IMR-90 (cell line): ENCODE measurements around the gene PLSCR2. TPM values are rescaled to one million over a fixed set of nuclear protein-coding genes. Genes with fewer than 3 reads are reported as not detected.

ENCODE experiments used
- ATAC-seq: fragments of 200-7000 bp; cut with Tn5 transposase; 2 replicates; pipeline ENCODE4 v1.9.1; 2020; ENCODE audit warnings: low read depth, mild to moderate bottlenecking, moderate library complexity
- BruUV-seq: library from RNA; stranded (reverse); fragments of 400-500 nt; replicated peaks from 2 replicates; lab custom pipeline; 2021; lab: Mats Ljungman, UMichigan
- CTCF ChIA-PET: fragments of 300-600 bp; formaldehyde crosslinking; extraction: SDS; loops from one replicate; lab custom pipeline; 2021; ENCODE audit warnings: antibody characterized with exemption; lab: Yijun Ruan, JAX
- POLR2A ChIA-PET: fragments of 300-600 bp; sonication (Branson Sonifier 250); formaldehyde crosslinking; loops from one replicate; lab custom pipeline; 2022; ENCODE audit warnings: antibody characterized with exemption; ENCODE audit not compliant: unreplicated experiment; lab: Charles Lee
- DNase-seq: peaks from one replicate; pipeline ENCODE4 v3.0.0; 2013
- H2AFZ ChIP-seq: replicated peaks from 2 replicates; pipeline ENCODE3; 2013; ENCODE audit warnings: low read length, mild to moderate bottlenecking; ENCODE audit not compliant: poor library complexity
- H2AK5ac ChIP-seq: 2 replicates; pipeline ENCODE4 v1.6.1; 2013; ENCODE audit warnings: low read depth, low read length, inconsistent platforms
- H2AK9ac ChIP-seq: replicated peaks from 2 replicates; pipeline ENCODE3; 2013; ENCODE audit warnings: mild to moderate bottlenecking, low read depth, low read length, moderate library complexity; ENCODE audit not compliant: poor library complexity
- H2BK120ac ChIP-seq: 2 replicates; pipeline ENCODE4 v1.6.1; 2013; ENCODE audit warnings: low read depth, low read length, inconsistent platforms
- H2BK15ac ChIP-seq: 3 replicates; pipeline ENCODE4 v1.6.1; 2013; ENCODE audit warnings: low read depth, low read length, inconsistent platforms
- H2BK20ac ChIP-seq: 2 replicates; pipeline ENCODE4 v1.6.1; 2013; ENCODE audit warnings: low read depth, mild to moderate bottlenecking, inconsistent platforms, low read length, moderate library complexity
- H2BK5ac ChIP-seq: 2 replicates; pipeline ENCODE4 v1.6.1; 2013; ENCODE audit warnings: mild to moderate bottlenecking, low read depth, low read length, inconsistent platforms; ENCODE audit not compliant: poor library complexity, severe bottlenecking
- H3K14ac ChIP-seq: replicated peaks from 2 replicates; pipeline ENCODE4 v1.6.1; 2013; ENCODE audit warnings: low read depth, low read length, inconsistent platforms
- H3K18ac ChIP-seq: 2 replicates; pipeline ENCODE4 v1.6.1; 2013; ENCODE audit warnings: low read depth, low read length, control low read depth
- H3K23ac ChIP-seq: 2 replicates; pipeline ENCODE4 v1.6.1; 2013; ENCODE audit warnings: low read depth, low read length, inconsistent platforms
- H3K27ac ChIP-seq: 2 replicates; pipeline ENCODE4 v1.5.1; 2013; ENCODE audit warnings: mild to moderate bottlenecking, control low read depth, low read length; ENCODE audit not compliant: insufficient read depth
- H3K27me3 ChIP-seq: 2 replicates; pipeline ENCODE4 v1.6.1; 2013; ENCODE audit warnings: low read length; ENCODE audit not compliant: control insufficient read depth, insufficient read depth
- H3K36me3 ChIP-seq: 2 replicates; pipeline ENCODE4 v1.6.1; 2013; ENCODE audit warnings: low read length, mixed read lengths; ENCODE audit not compliant: control insufficient read depth, insufficient read depth
- H3K4ac ChIP-seq: 2 replicates; pipeline ENCODE4 v1.6.1; 2013; ENCODE audit warnings: low read depth, low read length, inconsistent platforms
- H3K4me1 ChIP-seq: 2 replicates; pipeline ENCODE4 v1.6.1; 2013; ENCODE audit warnings: low read length, mixed read lengths; ENCODE audit not compliant: control insufficient read depth, insufficient read depth
- H3K4me2 ChIP-seq: 2 replicates; pipeline ENCODE4 v1.6.1; 2013; ENCODE audit warnings: low read depth, mild to moderate bottlenecking, control low read depth, low read length, moderate library complexity
- H3K4me3 ChIP-seq: 2 replicates; pipeline ENCODE4 v1.5.1; 2013; ENCODE audit warnings: low read depth, mild to moderate bottlenecking, control low read depth, low read length, moderate library complexity; ENCODE audit not compliant: insufficient read depth
- H3K56ac ChIP-seq: 2 replicates; pipeline ENCODE4 v1.6.1; 2013; ENCODE audit warnings: low read length, inconsistent platforms; ENCODE audit not compliant: insufficient read depth; ENCODE audit errors: extremely low read depth
- H3K79me1 ChIP-seq, 2 experiments: 2 replicates each; pipeline ENCODE4 v1.6.1; 2013; ENCODE audit warnings: low read length in 2 of 2, inconsistent platforms in 1 of 2, low read depth in 1 of 2
- H3K9ac ChIP-seq: 2 replicates; pipeline ENCODE4 v1.6.1; 2013; ENCODE audit warnings: low read depth, low read length, control low read depth
- H3K9me1 ChIP-seq: 2 replicates; pipeline ENCODE4 v1.6.1; 2013; ENCODE audit warnings: low read length, inconsistent platforms; ENCODE audit not compliant: insufficient read depth
- H3K9me3 ChIP-seq: 2 replicates; pipeline ENCODE4 v1.6.1; 2013; ENCODE audit warnings: low read length; ENCODE audit not compliant: control insufficient read depth, insufficient read depth
- H4K20me1 ChIP-seq: 2 replicates; pipeline ENCODE4 v1.6.1; 2013; ENCODE audit warnings: low read length, inconsistent platforms; ENCODE audit not compliant: insufficient read depth
- H4K5ac ChIP-seq: 2 replicates; pipeline ENCODE4 v1.6.1; 2013; ENCODE audit warnings: mild to moderate bottlenecking, low read depth, low read length, control low read depth
- H4K8ac ChIP-seq, 2 experiments: 2 replicates each; pipeline ENCODE4 v1.6.1; 2013; ENCODE audit warnings: low read depth in 2 of 2, low read length in 2 of 2, control low read depth in 1 of 2, inconsistent platforms in 1 of 2
- H4K91ac ChIP-seq: 2 replicates; pipeline ENCODE4 v1.6.1; 2013; ENCODE audit warnings: low read depth, low read length, inconsistent platforms; ENCODE audit not compliant: insufficient read depth
- BHLHE40 ChIP-seq: fragments of 150-350 bp; IDR thresholded peaks from 2 replicates; pipeline ENCODE4 v1.6.1; 2016; ENCODE audit warnings: mild to moderate bottlenecking, low read depth, low read length
- CEBPB ChIP-seq: IDR thresholded peaks from 2 replicates; pipeline ENCODE4 v1.6.1; 2012; ENCODE audit warnings: low read depth, low read length, improper control_type of control experiment
- CHD1 ChIP-seq: IDR thresholded peaks from 2 replicates; pipeline ENCODE4 v1.6.1; 2012; ENCODE audit warnings: low read depth, low read length, improper control_type of control experiment
- FOS ChIP-seq: fragments of 150-350 bp; IDR thresholded peaks from 2 replicates; pipeline ENCODE4 v1.6.1; 2016; ENCODE audit warnings: low read depth, low read length
- MAFK ChIP-seq: IDR thresholded peaks from 2 replicates; pipeline ENCODE4 v1.6.1; 2012; ENCODE audit warnings: low read depth, low read length, improper control_type of control experiment
- MAZ ChIP-seq: IDR thresholded peaks from 2 replicates; pipeline ENCODE4 v1.6.1; 2012; ENCODE audit warnings: low read depth, mild to moderate bottlenecking, low read length, improper control_type of control experiment, moderate library complexity, borderline replicate concordance
- MXI1 ChIP-seq: IDR thresholded peaks from 2 replicates; pipeline ENCODE4 v1.6.1; 2012; ENCODE audit warnings: low read depth, mild to moderate bottlenecking, low read length, moderate library complexity, borderline replicate concordance
- NFE2L2 ChIP-seq: fragments of 150-350 bp; IDR thresholded peaks from 2 replicates; pipeline ENCODE4 v1.6.1; 2016; ENCODE audit warnings: low read depth, mild to moderate bottlenecking, low read length
- POLR2A ChIP-seq: IDR thresholded peaks from 2 replicates; pipeline ENCODE4 v1.6.1; 2012; ENCODE audit warnings: mild to moderate bottlenecking, low read depth, low read length
- RAD21 ChIP-seq: IDR thresholded peaks from 2 replicates; pipeline ENCODE4 v1.6.1; 2012; ENCODE audit warnings: low read length, improper control_type of control experiment
- RCOR1 ChIP-seq: IDR thresholded peaks from 2 replicates; pipeline ENCODE4 v1.6.1; 2012; ENCODE audit warnings: mild to moderate bottlenecking, low read length, improper control_type of control experiment; ENCODE audit not compliant: insufficient replicate concordance
- RFX5 ChIP-seq: IDR thresholded peaks from 2 replicates; pipeline ENCODE4 v1.8.0; 2012; ENCODE audit warnings: low read depth, mild to moderate bottlenecking, low read length, moderate library complexity
- SMC3 ChIP-seq: fragments of 150-350 bp; IDR thresholded peaks from 2 replicates; pipeline ENCODE4 v1.6.1; 2016; ENCODE audit warnings: low read depth, mild to moderate bottlenecking, antibody characterized with exemption, low read length, moderate library complexity
- WGBS, 2 experiments: methylation state at CpG; one replicate each; pipeline versions ENCODE4 v1.1.5 to v1.1.7; 2013; ENCODE audit warnings: missing lambda C conversion rate in 2 of 2; ENCODE audit not compliant: insufficient read length in 1 of 2; ENCODE audit errors: extremely low coverage in 2 of 2; 5-methylcytosine and 5-hydroxymethylcytosine counted together
- dilution Hi-C: fragments of 300-500 bp; cut with HindIII; formaldehyde crosslinking; loops from one replicate; pipeline ENCODE4 v1.14.3; 2018; ENCODE audit warnings: low sequenced_read_pairs; ENCODE audit not compliant: unreplicated experiment
- in situ Hi-C: fragments of 300-500 bp; cut with MboI; formaldehyde crosslinking; loops from 3 replicates; pipeline ENCODE4 v1.14.3; 2019; ENCODE audit warnings: low sequenced_read_pairs, inconsistent platforms, mixed read lengths
- intact Hi-C: fragments of 100-400 bp; cut with micrococcal nuclease; formaldehyde crosslinking; loops from 2 replicates; pipeline ENCODE4 v1.10.0; 2022
- polyA plus RNA-seq, 3 experiments: library from polyadenylated mRNA; depleted of rRNA; stranded (reverse); fragments of >200 nt; gene quantifications; 2 replicates each; pipeline ENCODE4 v1.2.3, GENCODE V29; 2012; ENCODE audit warnings: low replicate concordance in 1 of 3
- total RNA-seq: library from RNA; depleted of rRNA; stranded (reverse); fragments of >200 nt; gene quantifications from 2 replicates; pipeline ENCODE4 v1.2.3, GENCODE V29; 2012
- TF ChIP-seq, protein P1 (sequence below): fragments of 150-350 bp; IDR thresholded peaks from 2 replicates; pipeline ENCODE4 v1.6.1; 2017; ENCODE audit warnings: mild to moderate bottlenecking, antibody characterized with exemption, low read length, low read depth
- TF ChIP-seq, protein P2 (sequence below): conservative IDR thresholded peaks from 2 replicates; pipeline ENCODE4 v1.5.1; 2012; ENCODE audit warnings: mild to moderate bottlenecking, low read depth, low read length, improper control_type of control experiment
- TF ChIP-seq, protein P3 (sequence below): fragments of 150-350 bp; IDR thresholded peaks from 2 replicates; pipeline ENCODE4 v1.6.1; 2016; ENCODE audit warnings: low read depth, mild to moderate bottlenecking, low read length, moderate library complexity, borderline replicate concordance

PLSCR2 gene
- total and polyA plus RNA-seq, 2 of the 4 experiments (the other 2 are of a cell fraction) = not detected

DNA sequence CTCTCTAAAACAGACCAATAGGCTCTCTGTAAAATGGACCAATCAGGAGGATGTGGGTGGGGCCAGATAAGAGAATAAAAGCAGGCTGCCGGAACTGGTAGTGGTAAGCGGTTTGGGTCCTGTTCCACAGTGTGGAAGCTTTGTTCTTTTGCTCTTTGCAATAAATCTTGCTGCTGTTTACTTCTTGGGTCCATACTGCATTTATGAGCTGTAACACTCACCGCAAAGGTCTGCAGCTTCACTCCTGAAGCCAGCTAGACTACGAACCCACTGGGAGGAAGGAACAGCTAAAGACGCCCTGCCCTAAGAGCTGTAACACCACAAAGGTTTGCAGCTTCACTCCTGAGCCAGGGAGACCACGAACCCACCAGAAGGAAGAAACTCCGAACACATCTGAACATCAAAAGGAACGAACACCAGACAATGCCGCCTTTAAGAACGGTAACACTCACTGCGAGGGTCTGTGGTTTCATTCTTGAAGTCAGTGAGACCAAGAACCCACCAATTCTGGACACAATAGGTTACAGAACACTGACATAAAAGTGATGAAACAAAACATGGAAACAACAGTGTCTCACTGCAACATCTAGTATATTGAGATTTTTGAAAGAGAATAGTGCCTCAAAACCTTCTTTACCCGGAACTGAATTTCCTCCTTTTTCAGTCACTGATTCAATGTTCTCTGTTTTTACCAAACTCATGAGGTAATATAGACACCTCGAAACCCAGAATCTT lies 28.8 kb upstream of the PLSCR2 start:
- no peak overlapping the region for H4K5ac ChIP-seq
- no peaks in the 10 kb centered on the region for H3K9me3 ChIP-seq
- TF ChIP-seq RAD21 (no peak), RFX5 (no peak), CHD1 (no peak), RCOR1 (no peak), CEBPB (no peak), MAZ (no peak), POLR2A (no peak), BHLHE40 (no peak), NFE2L2 (no peak), MAFK (no peak), MXI1 (no peak), SMC3 (no peak), FOS (no peak)
- TF ChIP-seq, protein P1, sequence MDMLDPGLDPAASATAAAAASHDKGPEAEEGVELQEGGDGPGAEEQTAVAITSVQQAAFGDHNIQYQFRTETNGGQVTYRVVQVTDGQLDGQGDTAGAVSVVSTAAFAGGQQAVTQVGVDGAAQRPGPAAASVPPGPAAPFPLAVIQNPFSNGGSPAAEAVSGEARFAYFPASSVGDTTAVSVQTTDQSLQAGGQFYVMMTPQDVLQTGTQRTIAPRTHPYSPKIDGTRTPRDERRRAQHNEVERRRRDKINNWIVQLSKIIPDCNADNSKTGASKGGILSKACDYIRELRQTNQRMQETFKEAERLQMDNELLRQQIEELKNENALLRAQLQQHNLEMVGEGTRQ = no peak
- TF ChIP-seq, protein P2, sequence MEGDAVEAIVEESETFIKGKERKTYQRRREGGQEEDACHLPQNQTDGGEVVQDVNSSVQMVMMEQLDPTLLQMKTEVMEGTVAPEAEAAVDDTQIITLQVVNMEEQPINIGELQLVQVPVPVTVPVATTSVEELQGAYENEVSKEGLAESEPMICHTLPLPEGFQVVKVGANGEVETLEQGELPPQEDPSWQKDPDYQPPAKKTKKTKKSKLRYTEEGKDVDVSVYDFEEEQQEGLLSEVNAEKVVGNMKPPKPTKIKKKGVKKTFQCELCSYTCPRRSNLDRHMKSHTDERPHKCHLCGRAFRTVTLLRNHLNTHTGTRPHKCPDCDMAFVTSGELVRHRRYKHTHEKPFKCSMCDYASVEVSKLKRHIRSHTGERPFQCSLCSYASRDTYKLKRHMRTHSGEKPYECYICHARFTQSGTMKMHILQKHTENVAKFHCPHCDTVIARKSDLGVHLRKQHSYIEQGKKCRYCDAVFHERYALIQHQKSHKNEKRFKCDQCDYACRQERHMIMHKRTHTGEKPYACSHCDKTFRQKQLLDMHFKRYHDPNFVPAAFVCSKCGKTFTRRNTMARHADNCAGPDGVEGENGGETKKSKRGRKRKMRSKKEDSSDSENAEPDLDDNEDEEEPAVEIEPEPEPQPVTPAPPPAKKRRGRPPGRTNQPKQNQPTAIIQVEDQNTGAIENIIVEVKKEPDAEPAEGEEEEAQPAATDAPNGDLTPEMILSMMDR = no peak
- TF ChIP-seq, protein P3, sequence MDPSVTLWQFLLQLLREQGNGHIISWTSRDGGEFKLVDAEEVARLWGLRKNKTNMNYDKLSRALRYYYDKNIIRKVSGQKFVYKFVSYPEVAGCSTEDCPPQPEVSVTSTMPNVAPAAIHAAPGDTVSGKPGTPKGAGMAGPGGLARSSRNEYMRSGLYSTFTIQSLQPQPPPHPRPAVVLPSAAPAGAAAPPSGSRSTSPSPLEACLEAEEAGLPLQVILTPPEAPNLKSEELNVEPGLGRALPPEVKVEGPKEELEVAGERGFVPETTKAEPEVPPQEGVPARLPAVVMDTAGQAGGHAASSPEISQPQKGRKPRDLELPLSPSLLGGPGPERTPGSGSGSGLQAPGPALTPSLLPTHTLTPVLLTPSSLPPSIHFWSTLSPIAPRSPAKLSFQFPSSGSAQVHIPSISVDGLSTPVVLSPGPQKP = no peak
- H3K27me3 ChIP-seq = no peaks in the 10 kb centered on the region
- no TSS peak for BruUV-seq
- H2AK5ac ChIP-seq = no peak overlapping the region
- H3K56ac ChIP-seq = no peak overlapping the region
- no peak overlapping the region for H2AK9ac ChIP-seq
- 0 out of 2 replicates have a peak, but pooled peaks cover 2% of the 10 kb centered on the region for H3K4me1 ChIP-seq
- intact Hi-C loops (no loop called here), dilution Hi-C loops (no loop called here), in situ Hi-C loops (no loop called here)
- H2BK120ac ChIP-seq = no peak overlapping the region
- DNase-seq = no peak
- H4K8ac ChIP-seq = no peak overlapping the region
- no peaks in the 10 kb centered on the region; the same call in 1 of the 2 replicates for H3K9me1 ChIP-seq
- 100% methylated on average over 1 of the region's 13 CpGs; no CpG with 5 or more reads in 1 of the 2 experiments for WGBS, 2 experiments
- no peak for ATAC-seq
- H3K36me3 ChIP-seq = no peaks in the 10 kb centered on the region
- no peak overlapping the region for H3K4me2 ChIP-seq
- H3K79me1 ChIP-seq = no peaks in the 10 kb centered on the region
- H3K4ac ChIP-seq = no peak overlapping the region
- no peak overlapping the region for H3K14ac ChIP-seq
- no peak overlapping the region for H3K18ac ChIP-seq
- ChIA-PET POLR2A (no interaction called here), CTCF (no interaction called here)
- no peak overlapping the region for H2BK15ac ChIP-seq
- H3K9ac ChIP-seq = no peak overlapping the region
- no peak overlapping the region for H3K27ac ChIP-seq
- no peak overlapping the region for H2AFZ ChIP-seq
- H4K91ac ChIP-seq = no peak overlapping the region
- H2BK20ac ChIP-seq = no peak overlapping the region
- no peak overlapping the region for H2BK5ac ChIP-seq
- H3K23ac ChIP-seq = no peak overlapping the region
- no peak overlapping the region for H3K4me3 ChIP-seq
- H4K20me1 ChIP-seq = no peaks in the 10 kb centered on the region
